H1 (cell line): ENCODE measurements around the gene TOB1. TPM values are rescaled to one million over a fixed set of nuclear protein-coding genes. Genes with fewer than 3 reads are reported as not detected.

Experiments
- CTBP2 ChIP-seq: IDR thresholded peaks from 2 replicates; pipeline ENCODE4 v1.7.0; 2011; ENCODE audit warnings: borderline replicate concordance, mild to moderate bottlenecking, moderate library complexity, mixed read lengths, low read length; ENCODE audit not compliant: insufficient read depth, insufficient read length
- EZH2 ChIP-seq: fragments of 200-600 bp; sonication (generic); IDR thresholded peaks from 2 replicates; pipeline ENCODE4 v1.7.1; 2012; ENCODE audit warnings: low read depth, mild to moderate bottlenecking, moderate library complexity, low read length, inconsistent platforms; ENCODE audit not compliant: severe bottlenecking
- ZNF274 ChIP-seq: IDR thresholded peaks from 2 replicates; pipeline ENCODE4 v1.7.0; 2012; ENCODE audit warnings: low read length, borderline replicate concordance; ENCODE audit errors: extremely low read depth
- polyA plus RNA-seq, 7 experiments: library from polyadenylated mRNA; depleted of rRNA in 3 of 7; stranded (reverse) in 5 of 7; unstranded in 2 of 7; fragments of >200 nt in 5 of 7; fragments of 200-250 nt in 2 of 7; gene quantifications; 1 replicate in 5 of 7; 2 replicates in 1 of 7; 4 replicates in 1 of 7; pipeline versions ENCODE4 v1.2.1 to v1.2.3, GENCODE V29; 2011 to 2013; ENCODE audit warnings: missing spikeins in 2 of 7, mixed read lengths in 2 of 7
- total RNA-seq: library from RNA; stranded (reverse); fragmentation: NEBNext Ultra II Directional; extraction: Animal tissue kit (Norgen Biotek cat#: 25700); gene quantifications from 2 replicates; pipeline ENCODE4 v1.2.1, GENCODE V29; 2021

TOB1 gene
- total and polyA plus RNA-seq, 2 of the 8 experiments (the other 6 are each of a cell fraction or from before 2014, with no cell fraction given), result 14.4 to 20.8 TPM

DNA sequence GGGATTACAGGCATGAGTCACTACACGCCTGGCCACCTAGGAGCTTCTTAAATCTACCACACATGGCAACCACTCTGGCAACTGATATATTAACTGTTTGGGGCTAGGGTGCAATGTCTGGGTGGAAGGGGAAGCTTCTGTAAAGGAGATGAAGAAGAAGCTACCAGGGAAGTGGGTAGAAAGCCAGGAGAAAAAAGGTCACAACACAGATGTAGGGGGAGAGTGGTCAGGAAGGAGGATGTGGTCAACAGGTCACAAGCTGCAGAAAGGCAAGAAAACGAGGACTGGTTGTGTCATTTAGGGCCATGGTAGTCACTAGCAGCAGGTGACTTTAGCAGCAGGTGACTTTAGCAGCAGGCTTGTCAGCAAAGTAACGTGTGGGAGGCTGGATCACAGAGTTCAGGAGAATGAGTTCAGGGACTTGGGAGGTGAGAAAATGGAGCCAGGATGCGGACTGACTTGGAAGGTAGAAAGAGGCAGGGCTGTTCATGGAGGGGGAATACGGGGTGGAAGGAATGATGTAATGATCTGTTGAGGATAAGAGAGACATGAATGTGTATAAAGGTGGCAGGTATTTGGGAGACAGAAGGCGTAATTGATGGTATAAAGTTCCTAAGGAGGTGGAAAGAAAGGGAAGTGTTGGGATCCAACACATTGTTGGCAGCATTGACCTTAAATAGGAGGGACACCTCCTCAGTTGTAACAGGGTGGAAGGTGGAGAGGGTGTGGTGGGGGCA is 47.1 kb downstream of the TOB1 start (continued):
- TF ChIP-seq EZH2 (no peak), ZNF274 (no peak), CTBP2 (no peak)
